GM18873 (cell line): ENCODE results near the gene CCDC88C.
"Not testable (repeated sequence)": the region's sequence is repeated elsewhere in the genome, so short reads cannot be mapped to it uniquely, and the experiment has no call there.

Source experiments
- ATAC-seq: cut with Tn5 transposase; IDR thresholded peaks from one replicate; pipeline ENCODE4 v1.9.1; 2021; ENCODE audit warnings: mild to moderate bottlenecking, moderate library complexity, moderate number of reproducible peaks; ENCODE audit not compliant: unreplicated experiment, low FRiP score

The CCDC88C gene

DNA sequence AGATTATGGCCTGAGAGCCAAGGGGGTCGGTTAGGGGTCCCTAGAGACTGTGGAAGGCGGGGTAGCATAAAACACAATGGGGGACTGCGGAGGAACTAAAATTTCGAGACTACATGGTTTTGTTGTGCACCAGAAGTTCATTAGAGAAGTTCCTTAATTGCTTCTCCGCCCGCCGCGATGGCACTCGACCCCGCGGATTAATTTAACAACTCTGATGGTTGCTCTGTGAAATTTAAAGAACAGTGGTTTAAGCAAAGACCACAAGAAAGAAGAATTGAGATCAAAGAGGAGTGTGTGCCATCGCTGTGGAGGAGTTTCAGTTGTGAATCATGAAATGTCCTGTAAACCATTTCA is 1.4 kb upstream of the CCDC88C start:
- no peak for ATAC-seq

DNA sequence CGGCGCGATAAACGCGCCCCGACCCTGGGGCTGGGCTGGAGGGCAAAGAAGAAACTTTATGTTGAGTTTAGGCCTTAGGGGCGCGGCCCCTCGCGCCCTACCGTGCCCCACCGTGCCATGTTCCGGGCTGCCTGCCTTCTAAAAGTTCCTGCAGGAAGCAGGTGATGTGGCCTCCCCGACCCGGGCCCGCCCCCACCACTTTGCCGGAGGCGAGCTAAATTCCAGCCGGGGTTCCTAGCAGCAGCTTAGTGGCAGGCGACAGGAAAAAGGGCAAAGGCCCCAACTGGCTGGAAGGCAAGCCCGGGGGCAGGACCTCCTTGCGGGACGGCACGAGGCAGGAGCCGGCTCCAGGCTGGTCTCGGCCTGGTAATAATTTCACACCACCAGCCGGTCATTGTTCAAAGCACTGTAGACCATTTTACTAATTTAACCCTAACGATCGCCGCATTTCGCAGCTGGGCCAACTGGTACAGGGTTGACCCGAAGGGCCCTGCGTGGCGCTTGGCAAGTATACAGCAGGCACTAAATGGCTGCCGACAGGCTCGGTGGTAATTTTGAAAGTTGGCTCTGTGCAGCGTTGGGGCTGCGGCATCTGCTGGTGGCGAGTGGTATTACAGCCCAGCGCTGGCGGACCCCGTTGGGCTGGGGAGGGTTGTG is 895 bp upstream of the CCDC88C start:
- ATAC-seq, result no peak

DNA sequence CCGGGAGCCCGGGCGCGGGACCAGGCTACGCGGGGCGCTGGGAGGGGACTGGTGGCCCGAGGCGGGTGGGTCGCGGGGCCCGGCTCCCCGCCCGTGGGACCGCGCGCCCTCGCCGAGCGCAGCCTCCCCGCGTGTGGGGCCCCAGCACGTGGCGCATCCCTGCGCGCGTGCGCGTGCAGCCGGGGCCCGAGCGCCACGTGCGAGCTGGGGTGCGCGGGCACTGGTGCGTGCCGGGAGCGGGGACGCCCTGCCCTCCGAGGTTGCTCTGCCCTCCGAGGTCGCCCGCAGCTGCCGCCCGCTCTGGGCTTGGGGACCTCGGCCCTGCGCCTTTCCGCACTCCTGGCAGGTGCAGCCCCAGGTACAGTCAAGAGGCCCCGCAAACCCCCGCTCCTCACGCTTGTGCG is 365 bp upstream of the CCDC88C start:
- ATAC-seq, result peak; percentile 8

DNA sequence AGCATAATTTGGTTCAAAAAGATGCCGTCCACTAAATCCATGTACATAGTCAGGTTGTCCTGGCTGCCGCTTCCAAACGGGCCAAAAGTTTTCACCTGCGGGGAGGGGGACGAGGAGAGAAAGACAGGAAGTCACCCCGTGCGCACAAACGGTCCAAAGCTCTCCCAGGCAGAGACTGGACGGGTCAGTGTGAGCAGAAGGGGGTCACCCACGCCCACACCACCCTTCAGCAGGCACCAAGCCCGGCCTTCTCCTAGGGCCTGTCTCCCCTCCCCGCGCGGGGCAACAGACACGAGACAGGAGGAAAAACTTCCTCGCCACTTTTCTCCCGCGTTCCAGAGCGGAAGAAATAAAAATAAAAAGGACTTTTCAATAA is 888 bp downstream of the CCDC88C start:
- ATAC-seq, result no peak

DNA sequence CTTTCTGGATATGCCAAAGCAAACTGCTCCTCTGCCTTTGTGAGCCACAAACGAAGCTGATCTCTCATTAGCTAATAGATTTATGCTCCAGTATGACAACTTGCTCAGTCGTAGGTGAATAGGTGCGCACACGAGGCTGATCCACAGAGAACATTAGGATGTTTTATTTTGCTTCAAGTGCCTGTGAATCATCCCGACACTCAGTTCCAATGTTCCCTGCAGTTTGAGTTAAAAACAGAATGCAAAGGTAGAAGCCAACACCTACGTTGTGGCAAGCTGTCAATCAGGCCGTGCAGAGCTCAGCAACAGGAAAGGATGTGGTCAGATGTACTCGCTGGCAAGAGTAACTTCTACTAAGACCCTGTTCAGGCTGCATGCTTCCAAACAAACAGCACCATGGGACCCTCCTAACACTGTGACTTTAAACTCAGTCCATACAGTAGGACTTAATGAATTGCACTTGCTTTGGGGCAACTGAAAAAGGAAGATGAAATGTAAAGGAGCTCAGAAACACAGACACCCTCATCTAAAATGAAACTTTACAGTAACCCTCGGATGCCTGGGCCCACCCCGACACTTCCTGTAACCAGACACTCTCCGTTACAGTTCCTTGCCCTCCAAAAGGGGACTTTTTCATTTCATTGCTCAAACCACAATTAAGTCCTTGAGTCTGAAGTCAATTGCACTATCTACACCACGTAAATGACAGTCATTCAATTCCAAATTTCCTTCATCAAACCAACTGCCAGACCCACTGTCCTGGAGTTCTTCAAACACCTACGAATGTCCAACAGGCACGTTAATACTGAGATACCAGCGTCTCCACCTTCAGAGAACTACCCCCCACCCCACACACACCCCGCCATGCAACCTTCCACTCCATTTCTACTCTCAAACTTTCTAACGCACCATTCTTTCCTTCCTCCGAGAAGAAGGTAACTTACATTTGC is 1.6 kb downstream of the CCDC88C start:
- peak; percentile 52 for ATAC-seq

DNA sequence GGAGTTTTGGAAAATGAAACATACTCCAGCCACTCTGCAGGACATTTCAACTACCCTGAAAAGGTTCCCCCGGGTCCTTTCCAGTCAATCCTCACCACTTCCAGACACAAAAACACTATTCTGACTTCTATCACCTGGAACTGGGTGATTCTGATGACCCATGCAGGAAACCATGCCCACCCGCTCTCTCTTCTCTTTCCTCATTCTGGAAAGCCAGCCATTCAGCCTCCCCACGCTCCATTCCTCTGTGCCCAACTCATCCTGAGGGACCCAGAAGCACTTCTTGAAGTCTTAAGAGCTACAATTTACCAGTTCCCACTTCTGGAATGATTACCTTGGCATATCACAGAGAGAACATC is 3.2 kb downstream of the CCDC88C start:
- ATAC-seq, result no peak

DNA sequence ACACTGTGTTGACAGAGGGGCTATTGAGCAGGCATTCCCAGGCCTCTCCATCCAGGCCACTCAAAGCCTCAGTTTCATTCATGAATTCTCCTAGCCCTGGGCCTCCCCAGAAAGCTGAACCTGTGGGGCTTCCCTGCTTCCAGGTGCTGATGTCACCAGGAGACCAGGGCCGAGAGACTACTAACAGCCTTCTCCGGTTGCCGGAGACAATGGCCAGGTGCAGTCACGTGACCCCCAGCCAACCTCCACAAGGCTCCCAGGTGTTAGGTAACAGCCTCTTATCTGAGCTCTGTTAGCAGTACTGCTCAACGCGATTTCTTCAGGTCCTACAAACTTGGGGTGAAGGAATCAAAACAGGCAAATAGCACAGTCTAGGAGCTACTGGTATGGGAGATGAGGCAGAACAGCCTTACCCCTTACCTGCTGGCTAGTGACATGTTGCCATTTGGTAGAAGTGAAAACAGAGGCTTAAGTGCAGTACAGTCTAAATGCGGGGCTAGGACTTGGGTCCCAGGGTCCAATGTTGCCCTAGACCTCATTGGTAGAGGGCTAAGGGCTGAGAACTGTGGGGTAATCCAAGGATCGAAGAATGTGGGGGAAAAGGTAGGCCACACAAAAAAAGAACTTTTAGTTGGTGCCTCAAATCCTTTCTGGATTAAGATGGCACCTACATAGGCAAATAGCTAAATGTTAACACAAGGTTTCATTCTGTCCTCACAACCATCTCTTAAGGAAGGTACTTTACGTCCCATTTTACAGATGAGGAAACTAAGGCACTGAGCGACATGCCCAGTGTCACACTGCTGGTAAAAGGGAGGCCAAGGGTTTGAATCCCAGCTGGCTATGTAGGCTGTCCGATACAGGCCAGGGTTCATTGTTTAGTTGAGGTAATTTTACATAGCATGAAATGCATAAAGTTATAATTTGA is 3.8 kb downstream of the CCDC88C start:
- ATAC-seq, result no peak

DNA sequence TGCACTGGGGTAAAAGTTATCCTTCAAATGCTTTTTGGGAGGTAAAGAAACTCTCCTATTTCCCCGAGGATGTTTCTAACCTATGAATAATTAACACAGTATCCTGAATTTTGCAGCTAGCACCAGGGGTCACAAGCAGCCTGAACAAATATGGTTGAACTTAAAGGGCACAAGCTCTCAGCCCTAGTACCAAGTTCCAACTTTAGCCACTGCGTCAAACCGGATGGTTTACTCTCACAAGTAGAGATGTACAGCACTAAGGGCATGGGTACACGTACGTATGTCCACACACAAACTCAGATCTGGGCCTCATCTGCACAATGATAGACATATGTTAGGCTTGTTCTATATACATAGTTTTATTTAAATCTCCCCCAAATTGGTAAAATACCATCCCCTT is 4.7 kb downstream of the CCDC88C start:
- no peak for ATAC-seq

DNA sequence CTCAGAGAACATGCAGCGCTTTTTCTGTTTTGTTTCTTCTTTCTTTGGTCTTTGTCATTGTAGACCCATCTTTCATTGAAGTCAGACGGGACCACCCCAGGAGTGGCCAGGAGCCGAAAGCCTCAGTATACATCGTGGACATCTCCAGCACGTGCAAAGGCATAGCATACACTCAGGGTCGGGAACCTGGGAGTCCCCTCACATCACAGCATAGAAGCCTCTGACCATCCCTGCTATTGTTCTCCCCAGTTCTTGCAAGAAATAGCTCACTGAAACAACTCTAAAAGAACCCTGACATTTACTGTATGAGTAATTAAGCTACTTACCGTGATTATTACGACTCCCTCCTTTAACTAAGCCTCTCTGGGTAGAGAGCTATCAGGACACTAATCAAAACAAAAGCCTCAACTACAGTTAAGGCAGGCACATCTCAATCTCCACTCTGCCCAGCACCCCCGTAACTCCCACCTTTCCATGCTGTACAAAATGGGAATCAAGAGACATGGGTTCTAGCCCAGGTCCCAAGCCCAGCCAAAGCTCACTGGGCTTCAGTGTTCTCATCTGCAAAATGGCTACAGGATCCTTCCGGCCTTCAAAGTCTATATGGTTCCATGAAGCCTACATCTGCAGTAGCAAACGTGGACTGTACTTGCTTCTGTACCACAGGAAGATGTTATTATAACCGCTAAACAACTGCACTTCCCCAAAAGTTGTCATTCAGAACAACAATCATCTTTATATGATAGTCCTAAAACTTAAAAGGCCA is 6.7 kb downstream of the CCDC88C start:
- ATAC-seq, result no peak

DNA sequence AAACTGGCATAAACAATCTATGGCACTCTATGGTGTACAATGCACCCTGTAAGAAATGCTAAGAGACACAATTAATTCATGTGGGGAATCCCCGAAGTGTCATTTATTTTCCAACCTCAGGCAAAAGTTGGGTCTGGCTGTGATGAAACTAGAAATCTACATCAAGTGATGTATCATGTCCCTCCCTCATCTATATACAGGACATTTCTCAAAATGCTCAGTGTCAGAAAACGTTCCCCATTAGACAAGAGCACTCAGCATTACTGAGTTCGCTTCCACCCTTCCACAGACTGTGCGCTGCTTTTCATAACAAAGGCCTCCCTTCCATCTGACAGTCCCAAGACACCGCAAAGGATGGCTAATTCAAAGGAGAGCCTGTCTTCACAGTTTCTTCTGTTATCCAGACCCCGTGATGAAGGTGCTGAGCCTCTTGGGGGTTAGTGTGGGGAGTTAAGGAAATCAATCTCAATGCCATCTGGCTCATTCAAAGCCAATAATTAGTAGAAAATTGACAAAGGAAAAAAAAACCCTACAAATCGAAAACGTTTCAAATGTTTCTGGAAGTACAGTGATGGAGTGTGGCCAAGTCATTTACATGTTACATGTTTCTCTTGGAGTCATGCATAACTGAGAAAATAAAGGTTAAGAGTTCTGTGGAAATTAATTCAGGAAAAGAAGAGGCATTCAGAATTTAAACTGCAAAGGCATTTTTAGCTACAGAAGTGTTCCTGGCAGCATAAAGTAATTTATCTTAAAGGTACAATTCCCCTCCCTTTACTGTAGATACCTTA is 7.5 kb downstream of the CCDC88C start:
- no peak for ATAC-seq

DNA sequence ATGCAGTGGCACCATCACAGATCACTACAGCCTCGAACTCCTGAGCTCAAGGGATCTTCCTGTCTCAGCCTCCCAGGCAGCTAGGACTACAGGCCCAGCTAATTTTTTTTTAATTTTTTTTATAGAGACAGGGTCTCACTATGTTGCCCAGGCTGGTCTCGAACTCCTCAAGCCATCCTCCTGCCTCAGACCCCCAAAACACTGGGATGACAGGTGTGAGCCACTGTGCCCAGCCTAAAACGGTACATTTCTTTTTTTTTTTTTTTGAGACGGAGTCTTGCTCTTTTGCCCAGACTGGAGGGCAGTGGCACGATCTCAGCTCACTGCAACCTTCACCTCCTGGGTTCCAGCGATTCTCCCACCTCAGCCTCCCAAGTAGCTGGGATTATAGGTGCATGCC is 8.4 kb downstream of the CCDC88C start:
- not testable (repeated sequence) for ATAC-seq

DNA sequence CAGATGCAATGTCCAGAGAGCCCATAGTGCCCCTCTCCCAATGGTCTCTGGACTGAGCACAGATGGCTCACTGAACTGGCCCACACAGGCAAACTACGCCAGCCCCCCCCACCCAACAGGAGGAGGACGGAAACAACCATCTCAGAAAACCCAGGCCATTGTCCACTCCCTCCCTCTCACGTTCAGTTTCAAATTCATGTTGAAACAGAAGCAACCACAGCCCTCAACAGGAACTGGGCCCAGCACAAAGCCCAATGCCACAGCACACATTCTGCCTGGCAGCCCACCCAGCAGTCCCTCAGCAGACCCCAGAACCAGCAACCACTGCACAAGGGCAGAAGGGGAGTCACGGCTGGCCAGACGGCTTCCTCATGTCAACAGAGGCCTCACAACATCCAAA is 10.6 kb downstream of the CCDC88C start:
- ATAC-seq, result no peak

DNA sequence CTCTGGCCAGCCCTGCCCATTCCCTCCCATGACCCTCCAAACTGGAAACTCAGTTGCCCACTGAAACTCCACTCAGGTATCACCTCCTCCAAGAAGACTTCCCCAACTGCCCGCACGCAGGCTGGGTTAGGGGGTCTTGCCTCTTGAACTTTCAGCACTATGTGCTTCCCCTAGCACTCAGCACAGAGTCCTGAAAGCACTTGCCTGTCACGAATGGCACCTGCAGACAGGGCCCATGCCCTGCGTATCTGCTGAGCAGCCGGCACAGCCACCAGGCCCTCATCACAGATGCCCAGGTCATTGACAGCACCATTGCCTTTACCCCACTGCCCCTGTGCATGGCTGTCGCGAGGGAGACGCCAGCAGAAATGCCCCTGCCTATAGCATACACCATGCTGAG is 11.2 kb downstream of the CCDC88C start:
- no peak for ATAC-seq

DNA sequence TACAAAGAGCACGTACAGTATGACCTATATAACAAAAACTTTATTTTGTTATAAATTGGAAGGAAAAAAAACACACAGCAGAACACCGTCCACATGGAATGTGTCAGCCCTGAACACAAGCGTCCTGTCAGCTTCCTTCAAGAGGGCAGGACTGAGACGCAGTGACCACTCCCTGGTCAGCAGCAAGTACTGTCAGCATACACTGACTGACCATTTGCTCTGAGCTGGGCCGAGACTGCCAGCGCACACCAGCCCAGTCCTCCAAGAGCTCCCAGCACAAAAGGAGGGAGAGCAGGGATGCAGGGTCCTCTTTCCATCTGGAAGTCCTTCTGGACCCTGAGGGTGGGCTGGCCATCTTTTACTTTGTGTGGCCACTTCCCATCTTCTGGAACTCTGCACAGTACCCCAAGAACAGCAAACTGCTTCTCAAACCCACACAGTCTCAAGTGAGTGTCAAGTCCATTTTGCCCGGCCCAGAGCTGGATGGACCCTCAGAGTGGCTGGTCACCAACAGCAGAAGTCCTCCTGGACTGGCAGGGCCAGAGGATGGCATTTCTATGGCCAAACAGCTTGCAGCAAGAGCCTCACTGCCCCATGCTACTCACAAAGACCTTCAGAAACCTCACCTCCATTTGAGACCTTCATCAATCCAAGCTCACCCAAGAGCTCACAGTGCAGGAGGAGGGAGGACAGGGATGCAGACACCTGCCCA is 11.7 kb downstream of the CCDC88C start:
- no peak for ATAC-seq

DNA sequence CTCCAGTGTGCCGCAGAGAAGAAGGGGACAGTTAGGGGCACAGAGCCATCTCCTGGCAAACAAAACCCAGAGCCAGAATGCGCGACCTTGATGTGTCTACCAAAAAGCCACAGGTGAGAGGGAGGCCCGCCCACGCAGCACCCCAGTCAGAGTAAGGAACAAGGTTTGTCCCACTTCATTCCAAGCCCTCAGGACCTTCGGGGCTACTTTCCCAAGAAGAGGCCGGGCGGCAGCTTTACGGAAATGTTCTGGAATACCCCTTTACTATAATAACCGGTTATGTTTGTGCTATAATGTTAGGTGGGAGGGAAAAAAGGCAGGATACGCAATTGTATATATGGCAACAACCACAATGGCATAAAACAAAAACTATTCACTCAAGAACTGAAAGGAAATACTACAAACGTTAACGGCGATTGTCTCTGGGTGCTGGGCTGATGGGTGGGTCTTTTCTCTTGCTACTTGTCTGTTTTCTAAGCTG is 12.3 kb downstream of the CCDC88C start:
- no peak for ATAC-seq

DNA sequence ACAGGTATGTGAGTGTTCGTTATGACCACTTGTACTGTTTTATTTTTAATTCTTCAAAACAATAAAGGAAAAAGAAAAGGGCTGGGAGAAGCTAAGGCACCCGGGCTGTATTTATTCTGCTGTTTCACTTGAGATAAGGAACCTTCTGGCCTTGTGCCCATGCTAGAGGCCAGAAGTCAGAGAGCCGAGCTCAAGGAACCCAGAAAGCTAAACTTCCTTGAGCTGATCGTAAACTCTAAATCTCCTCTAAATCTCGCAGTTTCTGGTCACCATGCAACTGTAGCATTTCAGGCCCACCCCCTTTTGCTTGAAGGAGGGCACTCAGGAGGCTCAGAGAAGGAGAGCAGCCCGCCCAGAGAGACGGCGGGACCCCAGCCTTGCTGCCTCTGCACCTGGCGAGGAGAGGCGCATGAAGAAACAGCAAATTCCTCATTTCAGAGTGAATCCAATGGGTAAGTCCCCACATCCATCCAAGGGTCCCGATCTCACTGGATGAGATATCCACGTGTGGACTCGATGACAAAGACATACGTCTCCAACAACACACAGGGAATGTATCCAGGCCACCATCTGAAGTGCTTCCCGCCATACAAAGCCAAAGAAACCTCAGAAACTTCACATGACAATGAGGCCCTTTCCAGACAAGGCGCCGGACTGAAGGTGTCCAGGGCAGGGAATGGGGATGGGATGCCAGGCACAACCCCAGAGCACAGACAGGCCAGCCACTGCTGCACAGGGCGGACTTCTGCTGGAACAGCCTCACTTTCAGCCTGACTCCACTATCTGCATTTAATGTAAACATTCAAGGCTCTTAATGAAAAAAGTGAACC is 14.6 kb downstream of the CCDC88C start:
- no peak for ATAC-seq

DNA sequence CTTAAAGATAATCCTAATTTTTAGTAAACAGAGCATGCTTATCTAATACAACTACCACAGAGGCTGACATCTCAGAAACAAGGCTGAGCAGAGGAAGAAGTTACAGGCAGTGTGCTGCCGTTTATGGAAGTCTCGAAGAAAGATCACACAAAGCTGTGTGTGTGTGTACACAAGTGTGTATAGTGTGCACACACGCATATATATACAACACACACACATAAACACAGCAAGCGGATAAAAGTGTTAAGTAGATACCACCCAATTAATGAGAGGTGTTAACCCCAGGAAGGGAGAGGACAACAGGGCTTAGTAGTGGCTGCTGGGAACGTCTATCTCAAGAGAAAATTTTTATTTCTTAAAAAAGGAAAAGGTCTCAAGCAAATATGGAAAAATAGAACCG is 15.3 kb downstream of the CCDC88C start:
- no peak for ATAC-seq

DNA sequence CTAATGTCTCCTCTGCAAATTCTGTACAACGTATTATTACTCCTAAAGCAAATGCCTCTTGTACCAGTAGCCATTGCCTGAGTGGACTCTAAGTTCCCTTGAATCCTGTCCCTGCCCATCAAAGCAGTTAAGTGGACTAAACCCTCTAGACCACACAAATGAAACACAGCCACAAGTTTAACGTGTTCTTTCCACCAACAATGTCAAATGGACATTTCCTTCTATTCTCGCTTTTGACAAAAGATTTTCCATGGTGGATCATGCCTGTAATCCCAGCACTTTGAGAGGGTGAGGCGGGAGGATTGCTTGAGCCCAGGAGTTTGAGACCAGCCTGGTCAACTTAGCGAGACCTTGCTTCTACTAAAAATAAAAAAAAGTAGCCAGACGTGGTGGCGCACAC is 15.9 kb downstream of the CCDC88C start:
- no peak for ATAC-seq
